Motor neuron (in vitro differentiated cells): ENCODE data around the gene GAL3ST2. TPM values are rescaled to one million over a fixed set of nuclear protein-coding genes. Genes with fewer than 3 reads are reported as not detected.
A peak's percentile ranks its signal among the peaks of the same experiment; 100 is the strongest.

Experiments
- ATAC-seq, 8 experiments: fragments of 200-7000 bp; cut with Tn5 transposase; replicated peaks in 6 of 8; 2 replicates each; pipeline ENCODE4 v1.8.0; 2021; ENCODE audit warnings: mild to moderate bottlenecking in 8 of 8, moderate library complexity in 8 of 8
- H3K27ac ChIP-seq, 2 donors: fragments of 250-450 bp; sonication (Bioruptor Pico); 2 replicates each; pipeline ENCODE4 v1.9.0; 2021; ENCODE audit warnings: antibody characterized with exemption in 2 of 2, mild to moderate bottlenecking in 2 of 2, moderate library complexity in 1 of 2
- H3K4me1 ChIP-seq, 2 donors: fragments of 250-450 bp; sonication (Bioruptor Pico); replicated peaks in 1 of 2; 2 replicates each; pipeline ENCODE4 v1.6.1; 2021; ENCODE audit warnings: antibody characterized with exemption in 2 of 2, mild to moderate bottlenecking in 2 of 2, moderate library complexity in 1 of 2
- H3K4me3 ChIP-seq, 5 donors: fragments of 250-450 bp; sonication (Bioruptor Pico); 2 replicates each; pipeline ENCODE4 v1.9.0; 2021; ENCODE audit warnings: antibody characterized with exemption in 5 of 5, mild to moderate bottlenecking in 5 of 5, moderate library complexity in 4 of 5
- WGBS, 10 experiments: fragments of 450-650 bp; shearing (Covaris generic); methylation state at CpG; one replicate each; pipeline ENCODE4 v1.0.0; 2022; 5-methylcytosine and 5-hydroxymethylcytosine counted together
- in situ Hi-C, 9 experiments: fragments of 400-800 bp; cut with MboI; loops; one replicate each; pipeline ENCODE4 v1.15.0; 2021; ENCODE audit warnings: low sequenced_read_pairs in 9 of 9, low pct_unique_long_range_greater_than_20kb in 2 of 9; ENCODE audit not compliant: unreplicated experiment in 9 of 9
- total RNA-seq, 8 experiments: library from RNA; unstranded; fragments of 300-600 nt; gene quantifications; 2 replicates each; pipeline versions ENCODE4 v1.2.3 to v1.2.4, GENCODE V29; 2022

GAL3ST2 gene
- total RNA-seq, 8 experiments from 2014 or later: 0.23 to 0.66 (median 0.43) TPM; not detected in 4

- in situ Hi-C loops: no loop called here
- peak in 1 of 8 experiments; percentile 27 for ATAC-seq
- Histone ChIP-seq H3K4me1 (peaks cover 10 to 14% of the 10 kb centered on the region in 2 donors), H3K27ac (no peak overlapping the region), H3K4me3 (no peak overlapping the region)
- 50 to 100% (median 72%) methylated on average over 1 to 2 of the region's 16 CpGs; no CpG with 5 or more reads in 6 of the 10 experiments for WGBS, 10 experiments
Observed at GRCh38 chr2:241849616-241850543, 73.3 kb downstream of the GAL3ST2 start.

GRCh38 chr2:241850544-241851324, 74.1 kb downstream of the GAL3ST2 start:
- 40 to 87% methylated on average over 1 to 7 of the region's 27 CpGs; no CpG with 5 or more reads in 8 of the 10 experiments for WGBS, 10 experiments
- in situ Hi-C loops: no loop called here
- Histone ChIP-seq H3K27ac (no peak overlapping the region), H3K4me1 (peaks cover 10 to 14% of the 10 kb centered on the region in 2 donors), H3K4me3 (no peak overlapping the region)
- ATAC-seq: peak in 5 of 8 experiments; percentile 13 to 35 (median 18)

- Histone ChIP-seq H3K4me1 (peaks cover 14 to 17% of the 10 kb centered on the region in 2 donors), H3K27ac (no peak overlapping the region), H3K4me3 (no peak overlapping the region)
- 80 to 92% methylated on average over 2 to 5 of the region's 26 CpGs; no CpG with 5 or more reads in 8 of the 10 experiments for WGBS, 10 experiments
- in situ Hi-C loops: no loop called here
- ATAC-seq: no peak
Observed at GRCh38 chr2:241851325-241852115, 74.9 kb downstream of the GAL3ST2 start.

GRCh38 chr2:241852116-241852980, 75.7 kb downstream of the GAL3ST2 start:
- WGBS, 10 experiments: 60 to 92% methylated on average over 6 to 10 of the region's 39 CpGs; no CpG with 5 or more reads in 8 of the 10 experiments
- Histone ChIP-seq H3K4me3 (no peak overlapping the region), H3K27ac (no peak overlapping the region), H3K4me1 (peaks cover 15 to 17% of the 10 kb centered on the region in 2 donors)
- in situ Hi-C loops: no loop called here
- ATAC-seq: no peak

GRCh38 chr2:241852981-241853631, 76.5 kb downstream of the GAL3ST2 start:
- Histone ChIP-seq H3K4me1 (peaks cover 15 to 17% of the 10 kb centered on the region in 2 donors), H3K27ac (no peak overlapping the region), H3K4me3 (no peak overlapping the region)
- no peak for ATAC-seq
- WGBS, 10 experiments: 60 to 100% (median 100%) methylated on average over 1 to 2 of the region's 10 CpGs; no CpG with 5 or more reads in 7 of the 10 experiments
- in situ Hi-C loops: no loop called here

Other genes with a start within 250 kb of the GAL3ST2 start
- gene BOK, start 218.1 kb upstream of the GAL3ST2 start, total RNA-seq: 10 to 100 TPM in 4 of 8 experiments, 1 to 10 TPM in 3, under 1 TPM in 1; 1.00 to 17.3 (median 7.2) TPM
- 10 to 100 TPM; 39.2 to 72.1 (median 48.9) TPM for gene THAP4, start 139.7 kb upstream of the GAL3ST2 start, total RNA-seq
- 10 to 100 TPM; 39.4 to 93.1 (median 53.2) TPM for gene ATG4B, start 139.1 kb upstream of the GAL3ST2 start, total RNA-seq
- 10 to 100 TPM; 20.2 to 61.0 (median 30.0) TPM for gene DTYMK, start 90.0 kb upstream of the GAL3ST2 start, total RNA-seq
- 10 to 100 TPM; 18.3 to 42.3 (median 28.3) TPM for gene ING5, start 74.8 kb upstream of the GAL3ST2 start, total RNA-seq
- gene D2HGDH, start 42.2 kb upstream of the GAL3ST2 start, total RNA-seq: 10 to 100 TPM in 3 of 8 experiments, 1 to 10 TPM in 5; 4.2 to 38.7 (median 6.6) TPM
- 1 to 10 TPM in 1 of 8 experiments, under 1 TPM in 6, not detected in 1; 0.11 to 1.0 (median 0.56) TPM for gene NEU4, start 32.4 kb downstream of the GAL3ST2 start, total RNA-seq
- gene PDCD1, start 82.1 kb downstream of the GAL3ST2 start, total RNA-seq: under 1 TPM in 7 of 8 experiments, not detected in 1; 0.11 to 0.49 (median 0.19) TPM
- gene RTP5, start 92.9 kb downstream of the GAL3ST2 start, total RNA-seq: 1 to 10 TPM in 2 of 8 experiments, under 1 TPM in 6; 0.07 to 1.5 (median 0.42) TPM